ENCODE data around the gene SLC39A9. TPM values are rescaled to one million over a fixed set of nuclear protein-coding genes. Genes with fewer than 3 reads are reported as not detected.

SLC39A9 gene
- total RNA-seq, 4 donors from 2014 or later = 20.6 to 23.2 (median 21.8) TPM

- Histone ChIP-seq H3K27me3 (no peaks in the 10 kb centered on the region), H3K27ac (no peak overlapping the region), H3K4me3 (no peak overlapping the region), H3K36me3 (no peaks in the 10 kb centered on the region), H3K4me1 (no peaks in the 10 kb centered on the region), H3K9me3 (no peaks in the 10 kb centered on the region)
- intact Hi-C loops (cut with DNase I; ENCODE audit: low total_unique reads) (no loop called here), in situ Hi-C loops (cut with MboI; ENCODE audit: low sequenced_read_pairs in 4 of 4) (no loop called here)
- ATAC-seq (no peak), DNase-seq (no peak)
- TF ChIP-seq CTCF (IDR thresholded peaks at IDR 0.05 in 4 of 5, conservative IDR thresholded peaks at IDR 0.05 in 1 of 5) (no peak), POLR2A (IDR thresholded peaks at IDR 0.05) (no peak)
These were observed 46.6 kb upstream of the SLC39A9 start for GRCh38 chr14:69351911-69352310.

- intact Hi-C loops (cut with DNase I; ENCODE audit: low total_unique reads) (no loop called here), in situ Hi-C loops (cut with MboI; ENCODE audit: low sequenced_read_pairs in 4 of 4) (no loop called here)
- ATAC-seq = no peak
- TF ChIP-seq POLR2A (IDR thresholded peaks at IDR 0.05) (no peak), CTCF (IDR thresholded peaks at IDR 0.05 in 4 of 5, conservative IDR thresholded peaks at IDR 0.05 in 1 of 5) (no peak)
- H3K9me3 ChIP-seq = no peaks in the 10 kb centered on the region
- no peak overlapping the region for H3K4me3 ChIP-seq
- H3K27ac ChIP-seq = no peak overlapping the region
- DNase-seq = no peak
- H3K4me1 ChIP-seq = no peaks in the 10 kb centered on the region
- H3K27me3 ChIP-seq = no peaks in the 10 kb centered on the region
- no peaks in the 10 kb centered on the region for H3K36me3 ChIP-seq
These were observed 45.3 kb upstream of the SLC39A9 start for GRCh38 chr14:69353168-69353567.

- H3K27ac ChIP-seq = no peak overlapping the region
- intact Hi-C loops (cut with DNase I; ENCODE audit: low total_unique reads) (no loop called here), in situ Hi-C loops (cut with MboI; ENCODE audit: low sequenced_read_pairs in 4 of 4) (no loop called here)
- no peak for TF ChIP-seq CTCF (IDR thresholded peaks at IDR 0.05 in 4 of 5, conservative IDR thresholded peaks at IDR 0.05 in 1 of 5)
- no peak for TF ChIP-seq POLR2A (IDR thresholded peaks at IDR 0.05)
- ATAC-seq = no peak
- H3K27me3 ChIP-seq = no peaks in the 10 kb centered on the region
- no peak for DNase-seq
- H3K9me3 ChIP-seq = no peaks in the 10 kb centered on the region
- H3K4me3 ChIP-seq = no peak overlapping the region
- no peaks in the 10 kb centered on the region for H3K4me1 ChIP-seq
- no peaks in the 10 kb centered on the region for H3K36me3 ChIP-seq
These were observed 43.9 kb upstream of the SLC39A9 start for GRCh38 chr14:69354383-69355153.

GRCh38 chr14:69355154-69355597 is 43.3 kb upstream of the SLC39A9 start:
- ATAC-seq = no peak

More at GRCh38 chr14:69355154-69355597, 43.3 kb upstream of the SLC39A9 start:
- TF ChIP-seq CTCF (IDR thresholded peaks at IDR 0.05 in 4 of 5, conservative IDR thresholded peaks at IDR 0.05 in 1 of 5) = no peak
- no peak for TF ChIP-seq POLR2A (IDR thresholded peaks at IDR 0.05)
- Histone ChIP-seq H3K27me3 (no peaks in the 10 kb centered on the region), H3K4me1 (no peaks in the 10 kb centered on the region), H3K4me3 (no peak overlapping the region), H3K9me3 (no peaks in the 10 kb centered on the region), H3K36me3 (no peaks in the 10 kb centered on the region), H3K27ac (peak overlapping the region in 2 of 4 donors; percentile 42 to 53)
- in situ Hi-C loops (cut with MboI; ENCODE audit: low sequenced_read_pairs in 4 of 4) = no loop called here
- intact Hi-C loops (cut with DNase I; ENCODE audit: low total_unique reads) = no loop called here
- no peak for DNase-seq

All from gastrocnemius medialis (tissue), 4 donors.